ENCODE measurements around the gene ADCY1.

Gene ADCY1

DNA sequence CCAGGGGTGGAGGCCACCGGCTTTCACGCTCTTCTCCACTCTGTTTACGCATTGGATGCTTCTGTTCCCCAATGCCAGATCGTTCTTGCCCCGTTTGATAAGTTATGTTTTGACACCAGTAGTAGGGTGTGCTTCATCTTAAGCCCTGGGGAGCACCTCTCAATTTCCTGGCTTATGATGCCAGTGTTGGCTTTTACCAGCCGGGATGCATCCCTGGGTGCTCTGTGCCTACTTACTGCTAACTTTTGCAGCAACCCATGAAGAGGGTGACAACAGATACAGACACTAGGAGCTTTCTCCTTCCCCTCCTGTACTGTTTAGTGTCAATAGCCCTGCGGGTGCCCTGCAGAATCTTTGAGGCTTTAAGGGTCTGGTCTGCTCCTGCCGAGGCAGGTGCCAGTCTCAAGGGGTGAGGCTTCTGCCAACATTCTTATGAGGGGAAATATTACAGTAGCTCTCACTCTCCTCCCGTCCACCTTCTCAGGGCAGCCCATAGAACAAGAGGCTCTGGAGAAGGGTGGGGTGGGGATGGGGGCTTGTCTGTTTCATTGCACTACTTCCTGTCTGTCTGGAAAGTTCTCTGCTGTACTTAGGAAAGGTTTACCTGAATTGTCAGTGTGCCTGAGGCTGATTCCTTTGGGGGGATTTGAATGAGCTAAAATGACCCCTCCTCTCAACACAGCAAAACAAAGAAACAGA is 23.3 kb downstream of the ADCY1 start:
- H3K4me3 ChIP-seq (ENCODE audit: low read length, poor library complexity, severe bottlenecking): no peak overlapping the region
- H3K9ac ChIP-seq (ENCODE audit: low read depth, low read length, poor library complexity, severe bottlenecking): no peak overlapping the region
- no peaks in the 10 kb centered on the region for H3F3A ChIP-seq (ENCODE audit: low read depth)
- no peaks in the 10 kb centered on the region for H3K27me3 ChIP-seq (ENCODE audit: insufficient read depth, low read length, poor library complexity, severe bottlenecking)
- H3K36me3 ChIP-seq (ENCODE audit: insufficient read depth, low read length): no peaks in the 10 kb centered on the region
- TF ChIP-seq, protein P1, sequence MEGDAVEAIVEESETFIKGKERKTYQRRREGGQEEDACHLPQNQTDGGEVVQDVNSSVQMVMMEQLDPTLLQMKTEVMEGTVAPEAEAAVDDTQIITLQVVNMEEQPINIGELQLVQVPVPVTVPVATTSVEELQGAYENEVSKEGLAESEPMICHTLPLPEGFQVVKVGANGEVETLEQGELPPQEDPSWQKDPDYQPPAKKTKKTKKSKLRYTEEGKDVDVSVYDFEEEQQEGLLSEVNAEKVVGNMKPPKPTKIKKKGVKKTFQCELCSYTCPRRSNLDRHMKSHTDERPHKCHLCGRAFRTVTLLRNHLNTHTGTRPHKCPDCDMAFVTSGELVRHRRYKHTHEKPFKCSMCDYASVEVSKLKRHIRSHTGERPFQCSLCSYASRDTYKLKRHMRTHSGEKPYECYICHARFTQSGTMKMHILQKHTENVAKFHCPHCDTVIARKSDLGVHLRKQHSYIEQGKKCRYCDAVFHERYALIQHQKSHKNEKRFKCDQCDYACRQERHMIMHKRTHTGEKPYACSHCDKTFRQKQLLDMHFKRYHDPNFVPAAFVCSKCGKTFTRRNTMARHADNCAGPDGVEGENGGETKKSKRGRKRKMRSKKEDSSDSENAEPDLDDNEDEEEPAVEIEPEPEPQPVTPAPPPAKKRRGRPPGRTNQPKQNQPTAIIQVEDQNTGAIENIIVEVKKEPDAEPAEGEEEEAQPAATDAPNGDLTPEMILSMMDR (conservative IDR thresholded peaks at IDR 0.05; ENCODE audit: low read length): no peak
- TF ChIP-seq EZH2phosphoT487 (IDR thresholded peaks at IDR 0.05; ENCODE audit: borderline replicate concordance): no peak
- no peak overlapping the region for H3K4me2 ChIP-seq (ENCODE audit: low read depth, low read length, poor library complexity, severe bottlenecking)
- H4K20me1 ChIP-seq (ENCODE audit: insufficient read depth, low read length, poor library complexity, severe bottlenecking): no peaks in the 10 kb centered on the region
- H3K9me3 ChIP-seq (ENCODE audit: insufficient read depth, low read depth, low read length): no peaks in the 10 kb centered on the region; the same call in 1 of the 2 replicates
- H3K9me2 ChIP-seq (replicated peaks; ENCODE audit: low read depth, low read length): no peaks in the 10 kb centered on the region
- H3K79me2 ChIP-seq (ENCODE audit: insufficient read depth, low read length): no peaks in the 10 kb centered on the region
- H3K4me1 ChIP-seq (ENCODE audit: insufficient read depth, low read length, poor library complexity, severe bottlenecking): no peaks in the 10 kb centered on the region
- H2AFZ ChIP-seq (ENCODE audit: low read length): no peak overlapping the region

DNA sequence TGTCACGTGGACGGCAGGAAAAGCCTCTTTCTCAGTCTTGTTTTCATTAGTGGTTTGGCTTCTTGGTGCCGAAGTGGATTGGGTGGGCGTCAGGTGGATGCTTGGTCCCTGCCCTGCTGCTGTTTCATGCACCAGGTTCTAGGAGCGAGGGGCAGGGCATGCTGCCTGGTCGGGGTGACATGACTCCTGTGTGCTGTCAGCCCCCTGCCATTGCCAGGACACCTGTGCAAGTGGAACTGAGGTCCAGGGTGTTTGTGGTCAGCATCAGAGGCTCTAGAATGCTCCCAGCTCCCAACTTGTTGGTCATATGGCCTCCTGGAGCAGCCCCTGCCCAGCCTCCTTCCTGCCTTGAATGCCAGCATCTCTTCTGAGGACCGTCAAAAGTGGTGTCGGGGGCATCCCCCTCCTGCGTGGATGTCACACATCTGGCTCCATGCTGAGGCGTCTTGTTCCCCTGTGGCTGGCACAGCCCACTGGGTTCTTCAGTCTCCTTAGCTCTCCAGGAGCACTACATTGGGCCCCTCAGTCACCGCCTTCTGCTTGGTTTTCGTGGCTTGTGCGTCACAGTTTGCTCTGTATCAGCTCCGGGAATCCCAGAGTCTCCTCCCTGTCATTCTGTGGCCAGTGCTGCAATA is 24.8 kb downstream of the ADCY1 start:
- Histone ChIP-seq H3K4me1 (ENCODE audit: insufficient read depth, low read length, poor library complexity, severe bottlenecking) (no peaks in the 10 kb centered on the region), H3K9me2 (replicated peaks; ENCODE audit: low read depth, low read length) (no peaks in the 10 kb centered on the region), H4K20me1 (ENCODE audit: insufficient read depth, low read length, poor library complexity, severe bottlenecking) (no peaks in the 10 kb centered on the region), H3K36me3 (ENCODE audit: insufficient read depth, low read length) (no peaks in the 10 kb centered on the region), H3K27me3 (ENCODE audit: insufficient read depth, low read length, poor library complexity, severe bottlenecking) (no peaks in the 10 kb centered on the region), H3K4me2 (ENCODE audit: low read depth, low read length, poor library complexity, severe bottlenecking) (no peak overlapping the region), H3K9ac (ENCODE audit: low read depth, low read length, poor library complexity, severe bottlenecking) (no peak overlapping the region), H3F3A (ENCODE audit: low read depth) (no peaks in the 10 kb centered on the region), H2AFZ (ENCODE audit: low read length) (no peak overlapping the region), H3K4me3 (ENCODE audit: low read length, poor library complexity, severe bottlenecking) (no peak overlapping the region), H3K9me3 (ENCODE audit: insufficient read depth, low read depth, low read length) (no peaks in the 10 kb centered on the region; the same call in 1 of the 2 replicates), H3K79me2 (ENCODE audit: insufficient read depth, low read length) (no peaks in the 10 kb centered on the region)
- TF ChIP-seq, protein P1 (conservative IDR thresholded peaks at IDR 0.05; ENCODE audit: low read length): no peak
- TF ChIP-seq EZH2phosphoT487 (IDR thresholded peaks at IDR 0.05; ENCODE audit: borderline replicate concordance): no peak

DNA sequence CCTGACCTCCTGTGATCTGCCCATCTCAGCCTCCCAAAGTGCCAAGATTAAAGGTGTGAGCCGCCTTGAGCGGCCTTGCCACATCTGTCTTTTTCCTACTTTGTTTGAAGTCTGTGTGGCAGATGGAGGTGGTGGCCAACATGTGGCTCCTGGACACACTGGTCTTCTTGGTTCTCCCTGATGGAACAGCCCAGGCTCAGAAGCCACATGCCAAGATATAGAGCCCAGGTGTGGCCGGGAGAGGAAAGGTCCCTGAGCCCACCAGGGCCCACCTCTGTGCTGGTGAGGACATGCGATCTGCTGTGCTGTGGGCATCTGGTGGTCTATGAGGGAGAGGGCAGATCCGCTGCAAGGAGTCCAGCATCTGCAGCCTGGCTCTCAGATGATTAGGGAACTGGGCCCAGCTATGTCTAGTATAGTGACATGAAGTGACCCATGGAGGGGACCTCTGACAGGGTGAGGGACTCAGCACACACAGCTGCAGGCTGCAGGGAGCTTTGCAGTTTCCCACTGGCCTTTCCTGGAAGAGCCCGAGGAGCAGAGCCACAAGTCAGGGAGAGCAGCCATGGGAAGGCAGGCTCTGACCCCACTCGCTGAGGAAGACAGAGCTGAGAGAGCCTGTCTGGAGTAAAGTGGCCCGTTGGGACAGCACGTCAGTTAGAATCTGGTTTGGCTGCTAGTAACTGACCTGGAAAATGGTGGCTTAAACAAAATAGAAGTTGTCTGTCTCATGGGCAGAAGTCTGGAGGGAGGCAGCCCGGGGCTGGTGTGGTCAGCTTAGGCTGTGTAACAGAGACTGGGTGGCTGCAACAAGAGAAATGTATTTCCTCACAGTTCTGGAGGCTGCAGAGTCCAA is 25.9 kb downstream of the ADCY1 start:
- no peak for TF ChIP-seq EZH2phosphoT487 (IDR thresholded peaks at IDR 0.05; ENCODE audit: borderline replicate concordance)
- TF ChIP-seq, protein P1 (conservative IDR thresholded peaks at IDR 0.05; ENCODE audit: low read length): no peak
- Histone ChIP-seq H3K9me3 (ENCODE audit: insufficient read depth, low read depth, low read length) (no peaks in the 10 kb centered on the region; the same call in 1 of the 2 replicates), H3F3A (ENCODE audit: low read depth) (no peaks in the 10 kb centered on the region), H2AFZ (ENCODE audit: low read length) (no peak overlapping the region), H3K36me3 (ENCODE audit: insufficient read depth, low read length) (no peaks in the 10 kb centered on the region), H3K9ac (ENCODE audit: low read depth, low read length, poor library complexity, severe bottlenecking) (no peak overlapping the region), H3K27me3 (ENCODE audit: insufficient read depth, low read length, poor library complexity, severe bottlenecking) (no peaks in the 10 kb centered on the region), H3K4me1 (ENCODE audit: insufficient read depth, low read length, poor library complexity, severe bottlenecking) (no peaks in the 10 kb centered on the region), H3K4me3 (ENCODE audit: low read length, poor library complexity, severe bottlenecking) (no peak overlapping the region), H3K4me2 (ENCODE audit: low read depth, low read length, poor library complexity, severe bottlenecking) (no peak overlapping the region), H4K20me1 (ENCODE audit: insufficient read depth, low read length, poor library complexity, severe bottlenecking) (no peaks in the 10 kb centered on the region), H3K79me2 (ENCODE audit: insufficient read depth, low read length) (no peaks in the 10 kb centered on the region), H3K9me2 (replicated peaks; ENCODE audit: low read depth, low read length) (no peaks in the 10 kb centered on the region)

Data from Loucy (cell line).